SK-N-MC (cell line): ENCODE measurements around the gene KRT17.
"Not testable (repeated sequence)": the region's sequence is repeated elsewhere in the genome, so short reads cannot be mapped to it uniquely, and the experiment has no call there.

ENCODE experiments used
- DNase-seq: peaks from one replicate; pipeline ENCODE4 v3.0.0-alpha.2; 2011; ENCODE audit warnings: low read depth, low spot score
- H3K27ac ChIP-seq: fragments of 200-600 bp; sonication (generic); 2 replicates; pipeline ENCODE4 v1.5.1; 2016; ENCODE audit warnings: mixed run types
- H3K36me3 ChIP-seq: fragments of 200-600 bp; sonication (generic); 2 replicates; pipeline ENCODE4 v1.6.1; 2017; ENCODE audit warnings: antibody characterized with exemption, low read length, mixed read lengths; ENCODE audit not compliant: insufficient read depth
- H3K4me3 ChIP-seq: fragments of 200-600 bp; sonication (generic); 2 replicates; pipeline ENCODE4 v1.5.1; 2016
- H3K9ac ChIP-seq: fragments of 200-600 bp; sonication (generic); 2 replicates; pipeline ENCODE4 v1.8.0; 2017; ENCODE audit warnings: mixed run types, mixed read lengths; ENCODE audit not compliant: insufficient read length
- H3K9me3 ChIP-seq: fragments of 200-600 bp; sonication (generic); 2 replicates; pipeline ENCODE4 v1.6.1; 2017; ENCODE audit warnings: low read depth, mild to moderate bottlenecking, antibody characterized with exemption, low read length, moderate library complexity, mixed read lengths
- EZH2 ChIP-seq: fragments of 200-600 bp; sonication (generic); IDR thresholded peaks from one replicate; pipeline ENCODE4 v1.6.1; 2017; ENCODE audit warnings: antibody characterized with exemption
- FOXP2 ChIP-seq: optimal IDR thresholded peaks from 2 replicates; pipeline ENCODE3; 2011; ENCODE audit warnings: mild to moderate bottlenecking, moderate library complexity; ENCODE audit not compliant: insufficient read depth; ENCODE audit errors: extremely low read length, control extremely low read depth
- POLR2AphosphoS5 ChIP-seq: IDR thresholded peaks from 2 replicates; pipeline ENCODE4 v1.6.1; 2012; ENCODE audit warnings: mild to moderate bottlenecking, low read depth, low read length, borderline replicate concordance

The KRT17 gene

DNA sequence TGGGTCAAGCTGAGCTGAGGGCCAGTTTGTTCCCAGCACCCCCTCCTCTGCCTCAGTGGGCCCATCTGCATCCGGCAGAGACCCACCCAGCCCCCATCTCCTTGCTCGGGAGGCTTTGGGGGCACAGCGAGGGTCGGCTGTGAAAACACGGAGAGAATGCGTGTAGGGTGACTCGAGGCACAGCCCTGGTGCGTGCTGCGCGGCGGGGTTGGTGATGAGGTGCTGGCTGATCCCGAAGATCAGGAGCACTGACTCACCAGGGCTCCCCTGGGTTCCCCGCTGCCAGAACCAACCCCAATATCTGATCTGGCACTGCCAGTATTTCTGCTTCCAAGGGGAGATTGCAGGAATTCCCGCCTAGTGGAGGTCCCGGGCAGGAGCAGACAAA, 7.5 kb upstream of the KRT17 start:
- Histone ChIP-seq H3K9me3 (no peaks in the 10 kb centered on the region), H3K27ac (no peak overlapping the region), H3K9ac (no peak overlapping the region), H3K36me3 (no peaks in the 10 kb centered on the region), H3K4me3 (no peak overlapping the region)
- no peak for TF ChIP-seq FOXP2
- no peak for TF ChIP-seq POLR2AphosphoS5
- no peak for TF ChIP-seq EZH2
- DNase-seq: no peak

DNA sequence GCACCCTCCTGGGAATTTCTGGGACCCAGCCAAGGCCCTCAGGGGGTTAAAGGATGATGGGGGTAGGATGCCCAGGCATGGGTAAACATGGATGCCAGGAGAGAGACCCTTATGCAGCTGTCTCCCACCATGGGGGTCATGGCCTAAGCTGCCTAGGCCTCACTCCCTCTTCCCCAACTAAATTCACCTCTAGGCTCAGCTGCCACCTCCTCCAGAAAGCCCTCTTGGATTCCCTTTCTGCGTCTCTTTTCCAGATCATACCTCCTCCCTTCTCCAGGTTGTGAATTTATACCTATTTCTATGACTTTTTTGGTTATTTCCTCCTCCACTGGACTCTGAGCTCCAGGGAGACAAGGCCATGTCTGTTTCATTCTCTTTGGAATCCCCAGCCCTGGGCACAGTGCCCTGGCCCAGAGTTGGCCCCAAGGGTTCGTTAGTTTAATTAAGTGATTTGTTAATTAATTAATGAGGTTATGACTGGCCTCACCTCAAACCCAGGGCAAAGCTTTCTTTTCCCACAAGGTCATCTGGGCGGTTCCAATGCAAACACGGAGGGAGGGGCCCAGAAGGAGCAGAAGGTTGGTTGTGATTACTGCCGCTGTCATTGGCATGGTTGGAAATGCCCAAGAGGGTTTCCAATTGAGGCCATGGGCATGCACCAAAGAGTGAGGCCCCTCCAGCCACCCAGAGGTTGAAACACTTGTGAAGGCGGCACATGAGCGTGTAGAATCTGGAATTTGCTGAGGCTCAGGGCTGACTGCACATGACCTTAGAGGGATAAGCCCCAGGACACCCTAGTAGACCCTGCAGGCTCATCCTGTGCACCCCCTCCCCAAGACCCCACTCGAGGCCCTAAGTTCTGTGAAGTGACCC, 6.9 kb upstream of the KRT17 start:
- H3K9me3 ChIP-seq: no peaks in the 10 kb centered on the region
- DNase-seq: no peak
- TF ChIP-seq FOXP2: no peak
- TF ChIP-seq POLR2AphosphoS5: no peak
- no peak for TF ChIP-seq EZH2
- no peak overlapping the region for H3K27ac ChIP-seq
- H3K9ac ChIP-seq: no peak overlapping the region
- H3K36me3 ChIP-seq: no peaks in the 10 kb centered on the region
- no peak overlapping the region for H3K4me3 ChIP-seq

DNA sequence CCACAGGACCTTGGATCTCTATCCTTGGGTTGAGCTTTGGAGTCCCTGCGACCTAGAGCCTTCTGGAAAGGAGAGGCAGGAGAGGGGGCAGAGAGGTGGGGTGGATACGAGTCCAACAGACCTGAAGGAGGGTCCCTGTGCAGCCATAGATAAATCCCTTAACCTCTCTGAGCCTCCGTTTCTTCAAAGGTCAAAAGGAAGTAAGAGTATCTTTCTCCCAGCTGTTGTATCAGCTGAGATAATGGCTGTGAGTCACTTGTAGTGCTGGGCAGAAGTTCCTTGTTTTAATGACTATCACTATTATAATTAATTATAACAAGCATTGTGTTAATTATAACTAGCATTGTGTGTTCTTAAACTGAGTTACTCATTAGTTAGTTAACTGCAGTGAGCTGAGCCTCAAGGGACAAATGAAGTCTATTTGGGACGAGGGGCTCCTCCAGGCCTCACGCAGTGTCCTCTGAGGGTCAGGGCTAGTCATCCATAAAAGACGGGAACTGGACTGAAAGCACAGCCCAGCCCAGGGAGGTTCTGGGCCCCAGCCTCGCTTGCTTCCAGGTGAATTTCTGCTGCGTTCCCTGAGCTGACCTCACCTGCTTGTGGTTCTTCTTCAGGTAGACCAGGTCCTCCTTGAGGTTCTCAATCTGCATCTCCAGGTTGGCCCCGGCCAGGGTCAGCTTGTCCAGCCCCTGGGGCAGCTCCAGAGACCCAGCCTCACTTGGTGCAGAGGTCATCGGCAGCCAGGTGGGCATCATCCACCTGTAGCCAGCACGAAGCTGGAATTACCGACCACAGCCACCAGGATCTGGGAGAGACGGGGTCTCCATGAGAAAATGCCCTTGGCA, 5.7 kb upstream of the KRT17 start:
- no peak overlapping the region for H3K9ac ChIP-seq
- H3K36me3 ChIP-seq: no peaks in the 10 kb centered on the region
- no peak for TF ChIP-seq EZH2
- TF ChIP-seq FOXP2: no peak
- no peak for TF ChIP-seq POLR2AphosphoS5
- H3K27ac ChIP-seq: no peak overlapping the region
- DNase-seq: no peak
- H3K4me3 ChIP-seq: no peak overlapping the region
- no peaks in the 10 kb centered on the region for H3K9me3 ChIP-seq

DNA sequence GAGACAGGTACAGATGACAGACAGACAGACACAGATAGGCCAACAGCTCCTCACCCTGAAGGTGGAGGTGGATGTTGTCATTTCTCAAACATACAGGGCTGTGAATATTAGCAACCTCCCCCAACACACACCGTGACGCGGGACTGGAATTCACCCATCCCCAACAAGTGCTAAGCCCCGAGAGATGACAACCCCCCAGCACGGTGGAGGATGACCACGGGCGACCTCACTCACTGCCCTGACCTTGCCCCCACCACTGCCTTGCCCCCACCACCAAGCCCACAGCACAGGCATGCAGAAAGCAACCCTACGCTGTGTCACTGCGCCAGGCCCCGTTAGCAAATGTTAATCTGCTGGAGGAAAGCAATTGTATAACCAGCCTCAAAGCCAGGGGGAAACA, 4.9 kb upstream of the KRT17 start:
- Histone ChIP-seq H3K36me3 (no peaks in the 10 kb centered on the region), H3K4me3 (no peak overlapping the region), H3K9me3 (no peaks in the 10 kb centered on the region), H3K9ac (no peak overlapping the region), H3K27ac (no peak overlapping the region)
- DNase-seq: no peak
- no peak for TF ChIP-seq EZH2
- no peak for TF ChIP-seq POLR2AphosphoS5
- no peak for TF ChIP-seq FOXP2

DNA sequence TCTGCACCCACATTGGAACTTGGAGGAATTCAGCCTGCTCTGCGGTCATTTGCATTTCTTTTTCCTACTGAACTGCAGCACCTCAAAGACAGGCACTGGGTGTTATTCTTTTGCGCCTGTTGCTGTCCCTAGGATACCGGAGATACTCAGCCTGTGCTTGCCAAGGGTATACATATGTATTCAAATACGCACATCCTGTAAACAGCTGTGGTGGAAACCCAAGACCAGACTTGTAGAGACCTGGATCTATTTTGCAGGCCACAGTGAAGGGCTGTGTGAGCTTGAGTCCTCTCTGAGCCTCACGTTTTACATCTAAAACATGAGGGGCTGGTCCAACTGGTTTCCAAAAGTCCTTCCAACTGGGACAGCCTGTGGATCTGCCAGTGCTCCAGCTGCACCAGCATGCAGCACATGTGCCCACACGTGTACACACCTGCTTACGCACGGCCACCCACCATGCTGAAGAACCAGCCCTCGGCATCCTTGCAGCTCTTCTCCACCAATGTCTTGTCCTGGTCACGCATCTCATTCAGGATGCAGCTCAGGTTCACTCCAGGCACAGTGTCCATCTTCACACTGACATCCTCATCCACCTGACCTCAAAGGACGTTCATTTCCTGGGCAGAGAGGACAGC, 4.4 kb upstream of the KRT17 start:
- not testable (repeated sequence) for H3K36me3 ChIP-seq, H3K27ac ChIP-seq, H3K9ac ChIP-seq, H3K4me3 ChIP-seq, DNase-seq, H3K9me3 ChIP-seq

DNA sequence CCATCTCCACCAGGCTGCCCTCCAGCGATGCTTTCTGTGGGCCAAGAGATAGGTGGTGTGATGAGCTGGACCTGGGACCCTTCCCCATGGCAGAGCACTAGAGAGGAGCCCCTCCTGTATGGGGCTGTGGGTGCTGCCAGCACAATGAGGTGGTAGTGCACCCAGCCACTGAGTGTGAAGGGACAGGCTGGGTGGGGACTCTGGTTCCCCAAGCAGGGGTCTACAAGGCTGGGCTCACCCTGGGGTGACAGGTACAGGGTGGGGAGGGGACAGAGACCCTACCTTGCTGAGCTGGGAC, 3.6 kb upstream of the KRT17 start:
- not testable (repeated sequence) for H3K4me3 ChIP-seq, H3K9me3 ChIP-seq, H3K36me3 ChIP-seq, H3K9ac ChIP-seq, DNase-seq, H3K27ac ChIP-seq

DNA sequence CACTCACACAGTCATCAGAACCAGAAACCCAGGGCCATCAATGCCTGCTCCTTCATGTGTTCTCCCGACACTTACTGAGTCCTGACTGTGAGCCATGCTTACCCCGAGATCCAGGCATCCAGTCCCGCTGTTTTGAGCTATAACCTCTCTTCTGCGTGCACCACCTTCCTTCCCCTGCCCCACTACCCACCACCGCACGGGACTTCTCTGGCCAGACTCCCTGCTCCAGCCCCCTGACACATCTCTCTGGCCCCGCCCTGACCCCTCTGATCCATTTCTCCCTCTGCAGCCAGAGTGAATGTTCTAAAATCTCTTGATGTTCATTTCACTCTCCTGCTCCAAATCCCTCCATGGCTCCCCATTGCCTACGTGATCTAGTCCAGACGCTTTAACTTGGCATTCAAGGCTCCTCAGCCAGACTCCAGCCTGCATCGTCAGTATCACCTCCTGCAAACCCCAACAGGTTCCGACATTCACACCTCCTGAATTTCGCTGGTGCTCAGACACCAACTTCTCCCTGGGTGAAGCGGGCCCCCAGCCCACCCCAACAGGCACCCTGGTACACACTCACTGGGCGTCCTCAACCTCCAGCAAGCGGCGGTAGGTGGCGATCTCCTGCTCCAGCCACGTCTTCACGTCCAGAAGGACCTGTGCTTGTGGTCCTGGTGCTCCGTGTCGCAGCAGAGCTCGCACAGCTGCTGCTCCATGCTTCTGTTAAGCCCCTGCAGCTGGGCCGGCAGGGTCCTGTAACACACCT, 3.1 kb upstream of the KRT17 start:
- Histone ChIP-seq H3K36me3 (no peaks in the 10 kb centered on the region), H3K9ac (no peak overlapping the region), H3K27ac (no peak overlapping the region), H3K4me3 (no peak overlapping the region), H3K9me3 (no peaks in the 10 kb centered on the region)
- no peak for DNase-seq
- no peak for TF ChIP-seq POLR2AphosphoS5
- no peak for TF ChIP-seq EZH2
- TF ChIP-seq FOXP2: no peak

DNA sequence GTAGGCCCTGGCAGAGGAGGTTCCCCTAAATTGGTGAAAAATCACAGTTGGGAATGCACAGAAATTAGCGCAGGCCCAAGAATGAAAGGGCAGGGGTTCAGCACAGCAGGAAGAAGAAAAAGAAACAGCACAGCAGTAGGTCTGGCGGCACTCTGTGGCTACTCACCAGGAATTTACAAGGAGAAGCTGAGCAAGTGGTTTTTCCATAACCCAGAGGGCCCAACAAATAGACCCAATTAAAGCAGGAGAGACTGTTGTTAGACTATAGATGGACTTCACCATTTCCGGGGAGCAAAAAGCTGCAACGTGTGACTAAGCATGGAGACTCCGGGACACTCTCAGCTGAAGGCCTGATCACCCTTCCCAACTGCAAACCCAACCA, 2.5 kb upstream of the KRT17 start:
- not testable (repeated sequence) for H3K9me3 ChIP-seq, H3K27ac ChIP-seq, H3K4me3 ChIP-seq, H3K36me3 ChIP-seq, DNase-seq, H3K9ac ChIP-seq

DNA sequence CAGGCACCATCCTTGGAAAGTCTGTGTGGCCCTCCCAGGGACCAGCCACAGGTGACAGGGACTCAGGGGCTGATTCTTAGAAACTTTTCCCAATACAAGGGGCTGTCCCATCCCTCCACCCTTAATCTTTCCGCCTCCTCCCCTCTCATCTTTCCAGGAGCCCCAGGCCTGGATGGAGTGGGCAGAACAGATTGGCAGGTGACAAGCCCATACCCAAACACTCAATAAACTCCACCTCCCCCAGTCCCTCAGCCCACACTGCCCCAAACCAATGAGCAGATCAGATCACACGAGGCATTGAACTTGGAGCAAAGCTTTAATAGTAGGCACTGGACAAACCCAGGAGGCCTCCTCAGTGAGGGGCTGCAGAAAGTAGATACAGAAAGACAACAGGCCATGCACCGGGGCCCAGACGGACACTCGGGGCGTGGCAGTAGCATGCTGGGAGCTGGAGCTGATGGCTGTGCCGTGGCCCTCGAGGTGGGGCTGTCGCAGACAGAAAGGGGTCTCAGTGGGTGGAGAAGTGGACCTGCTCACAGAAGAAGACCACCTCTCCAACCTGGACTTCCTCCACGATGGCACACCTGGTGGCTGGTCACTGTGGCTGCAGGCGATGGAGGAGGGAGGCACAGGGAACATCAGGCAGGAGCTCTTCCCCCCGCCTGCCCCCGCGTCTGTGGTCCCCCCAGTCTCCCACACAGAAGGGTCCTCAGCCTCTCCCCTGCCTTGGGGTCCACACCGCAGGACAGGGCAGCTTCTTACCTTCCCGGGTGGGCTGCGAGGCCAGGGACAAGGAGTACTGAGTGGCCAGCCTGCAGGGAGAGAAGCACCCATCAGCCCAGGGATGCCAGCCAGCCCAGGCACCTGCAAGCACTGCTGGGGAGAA, 1.9 kb upstream of the KRT17 start:
- not testable (repeated sequence) for H3K9me3 ChIP-seq, H3K36me3 ChIP-seq, H3K9ac ChIP-seq, DNase-seq, H3K4me3 ChIP-seq, H3K27ac ChIP-seq
